HUDEP-2 (cell line): Measurements from ENCODE around the gene UMAD1.

Experiments
- DNase-seq, 76 experiments: peaks; one replicate each; lab custom pipeline; 2025; ENCODE audit not compliant: unreplicated experiment in 76 of 76; lab: John Stamatoyannopoulos, UW

Gene UMAD1

GRCh38 chr7:7912937-7913336 lies 272.4 kb downstream of the UMAD1 start:
- no peak for DNase-seq

- no peak for DNase-seq
Observed at GRCh38 chr7:7913504-7913903, 273.0 kb downstream of the UMAD1 start.

GRCh38 chr7:7914547-7914946 lies 274.0 kb downstream of the UMAD1 start:
- DNase-seq: no peak

- DNase-seq: no peak
Observed at GRCh38 chr7:7916064-7916463, 275.5 kb downstream of the UMAD1 start.

GRCh38 chr7:7917593-7917992 lies 277.0 kb downstream of the UMAD1 start:
- no peak for DNase-seq

- no peak for DNase-seq
Observed at GRCh38 chr7:7918736-7919448, 278.3 kb downstream of the UMAD1 start.

GRCh38 chr7:7919449-7919945 lies 278.9 kb downstream of the UMAD1 start:
- DNase-seq: no peak

- no peak for DNase-seq
Observed at GRCh38 chr7:7920056-7920455, 279.5 kb downstream of the UMAD1 start.

- no peak for DNase-seq
Observed at GRCh38 chr7:7920481-7920880, 279.9 kb downstream of the UMAD1 start.

- no peak for DNase-seq
Observed at GRCh38 chr7:7921830-7922229, 281.3 kb downstream of the UMAD1 start.

GRCh38 chr7:7922684-7923385 lies 282.3 kb downstream of the UMAD1 start:
- no peak for DNase-seq

GRCh38 chr7:7923818-7924217 lies 283.3 kb downstream of the UMAD1 start:
- DNase-seq: no peak

- DNase-seq: no peak
Observed at GRCh38 chr7:7924303-7924702, 283.8 kb downstream of the UMAD1 start.
